IPS-NIHi7 (cell line): Measurements from ENCODE around the gene EDN1.
"Not testable (repeated sequence)": the region's sequence is repeated elsewhere in the genome, so short reads cannot be mapped to it uniquely, and the experiment has no call there.

Experiments used
- DNase-seq: peaks from one replicate; pipeline ENCODE4 v3.0.0; 2012; ENCODE audit warnings: mixed read lengths; ENCODE audit errors: extremely low spot score

Gene EDN1

DNA sequence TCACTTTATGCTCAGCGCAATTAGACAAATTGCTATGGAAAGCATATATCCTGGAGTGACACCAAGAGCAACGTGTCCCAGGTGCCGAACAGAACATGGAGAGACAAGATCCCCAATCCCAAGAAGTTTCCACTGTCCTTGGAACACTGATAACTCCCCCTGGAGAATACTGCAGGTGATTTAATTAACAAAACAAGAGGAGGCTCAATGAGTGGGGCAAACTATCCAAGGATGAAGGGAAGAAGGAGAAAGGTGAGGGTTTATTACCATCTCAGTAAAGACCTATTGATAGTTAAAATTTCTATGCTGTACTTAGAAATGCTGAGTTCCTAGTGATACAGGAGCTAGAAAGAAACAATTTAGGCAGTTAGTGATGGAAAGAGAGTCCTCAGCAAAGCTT, 35.7 kb downstream of the EDN1 start:
- no peak for DNase-seq

DNA sequence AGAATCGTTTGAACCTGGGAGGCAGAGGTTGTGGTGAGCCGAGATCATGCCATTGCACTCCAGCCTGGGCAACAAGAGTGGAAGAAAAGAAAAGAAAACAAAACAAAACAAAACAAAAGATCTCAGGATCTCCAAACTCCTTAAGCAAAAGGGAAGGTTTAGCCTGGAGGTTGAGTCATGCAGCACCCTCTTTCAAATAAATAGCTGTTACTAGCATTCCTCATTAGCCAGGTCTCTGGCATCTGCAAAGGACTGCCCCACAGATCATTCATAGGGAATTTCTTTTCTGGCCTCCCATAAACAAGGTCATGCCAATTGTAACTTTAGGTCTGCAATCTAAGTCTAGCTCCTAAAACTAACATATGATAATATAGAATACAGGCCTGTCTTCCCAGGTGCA, 37.2 kb downstream of the EDN1 start:
- DNase-seq = no peak

DNA sequence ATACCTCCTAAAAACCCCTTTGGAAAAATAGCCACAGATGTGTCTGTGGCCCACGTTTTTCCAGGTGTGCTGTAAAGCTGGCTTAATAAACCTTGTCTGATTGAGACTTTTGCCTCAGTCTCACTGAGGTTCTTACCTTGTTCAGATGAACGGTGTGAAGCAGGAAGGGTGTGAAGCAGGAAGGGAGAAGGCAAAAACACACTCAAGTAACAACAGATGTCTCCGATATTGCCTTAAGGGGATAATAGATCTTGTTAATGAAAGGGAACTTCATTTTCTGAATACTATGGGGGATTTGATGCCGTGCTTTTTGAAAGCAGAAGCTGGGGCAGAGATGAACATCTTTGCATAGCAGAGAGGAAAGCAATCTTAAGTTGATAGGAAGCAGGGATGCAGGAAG, 37.8 kb downstream of the EDN1 start:
- no peak for DNase-seq

DNA sequence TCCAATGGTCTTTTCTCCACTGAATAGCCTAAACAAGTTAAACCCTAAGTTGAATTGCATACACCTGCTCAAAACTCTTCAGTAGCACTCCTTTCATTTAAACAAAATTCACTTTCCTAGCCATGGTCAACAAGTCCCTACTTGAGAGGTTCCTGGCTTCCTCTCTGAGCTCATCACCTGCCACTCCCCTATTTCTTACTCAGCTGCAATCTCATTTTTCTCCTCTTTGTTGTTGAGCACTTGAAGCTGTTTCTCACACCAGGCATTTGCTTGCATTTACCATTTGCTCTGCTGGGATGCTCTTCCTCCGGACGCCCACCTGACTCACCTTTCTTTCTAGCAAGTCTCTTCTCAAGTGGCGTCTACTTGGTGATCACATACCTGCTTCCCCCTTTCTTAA, 38.5 kb downstream of the EDN1 start:
- DNase-seq = no peak

DNA sequence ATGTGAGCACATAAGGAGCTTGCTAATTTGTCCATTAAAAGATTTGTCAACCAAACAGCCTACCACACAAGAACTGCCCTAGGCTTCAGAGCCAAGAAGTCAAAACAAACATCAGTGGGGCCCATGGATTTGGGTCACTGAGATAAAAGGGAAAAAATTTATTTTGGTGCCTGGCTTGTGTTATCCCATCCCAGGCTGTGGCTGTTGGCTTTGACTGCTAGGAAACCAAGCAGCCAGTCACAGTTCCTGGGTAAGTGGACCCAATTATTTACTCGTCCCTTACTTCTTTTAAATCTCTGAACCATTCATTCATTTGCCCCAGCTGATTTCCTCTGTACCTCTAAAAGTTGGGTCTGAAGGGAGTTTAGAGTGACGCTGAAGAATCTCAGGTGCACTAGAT, 41.3 kb downstream of the EDN1 start:
- DNase-seq = no peak

DNA sequence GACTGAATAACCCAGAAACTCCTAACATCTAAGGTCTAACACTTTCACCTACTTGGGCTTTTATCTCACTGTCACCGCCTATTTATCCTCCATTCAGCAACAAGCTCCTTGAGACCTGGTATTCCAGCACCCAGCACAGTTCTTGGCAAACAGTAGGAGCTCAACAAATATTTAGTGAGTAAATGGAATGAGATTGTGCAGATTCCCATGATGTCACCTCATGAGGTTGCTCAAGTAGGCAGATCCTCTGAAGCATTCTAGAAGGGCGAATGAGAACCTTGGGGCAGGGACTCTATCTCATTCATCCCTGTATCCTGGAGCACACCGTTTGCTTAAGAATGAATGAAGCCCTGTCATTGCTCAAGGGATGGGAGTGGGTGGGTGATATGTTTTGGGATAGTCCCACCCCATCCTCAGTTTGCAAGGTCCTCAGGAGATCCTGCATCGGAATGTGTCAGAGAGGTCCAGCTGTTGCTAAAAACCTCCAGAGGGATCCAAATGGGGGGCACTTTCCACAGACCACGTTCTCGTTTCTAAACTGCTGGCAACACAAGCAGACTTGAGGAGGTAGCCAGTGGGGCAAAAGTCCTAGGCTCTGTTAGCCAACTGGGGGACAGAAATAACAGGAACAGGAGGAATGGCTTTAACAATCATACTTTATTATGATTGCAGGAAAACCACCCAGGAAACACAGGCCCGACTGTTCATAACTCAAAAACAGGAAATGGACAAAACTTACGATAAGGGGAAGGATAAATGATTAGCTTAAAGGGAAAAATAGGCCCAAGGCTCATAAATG, 42.0 kb downstream of the EDN1 start:
- DNase-seq = no peak

DNA sequence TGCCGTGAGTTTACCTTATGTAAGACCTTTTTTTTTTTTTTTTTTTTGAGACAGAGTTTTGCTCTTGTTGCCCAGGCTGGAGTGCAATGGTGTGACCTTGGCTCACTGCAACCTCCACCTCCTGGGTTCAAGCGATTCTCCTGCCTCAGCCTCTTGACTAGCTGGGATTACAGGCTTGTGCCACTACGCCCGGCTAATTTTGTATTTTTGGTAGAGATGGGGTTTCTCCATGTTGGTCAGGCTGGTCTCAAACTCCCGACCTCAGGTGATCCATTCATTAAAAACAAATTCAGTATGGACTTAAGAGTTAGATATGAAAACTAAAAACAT, 42.6 kb downstream of the EDN1 start:
- DNase-seq = not testable (repeated sequence)

DNA sequence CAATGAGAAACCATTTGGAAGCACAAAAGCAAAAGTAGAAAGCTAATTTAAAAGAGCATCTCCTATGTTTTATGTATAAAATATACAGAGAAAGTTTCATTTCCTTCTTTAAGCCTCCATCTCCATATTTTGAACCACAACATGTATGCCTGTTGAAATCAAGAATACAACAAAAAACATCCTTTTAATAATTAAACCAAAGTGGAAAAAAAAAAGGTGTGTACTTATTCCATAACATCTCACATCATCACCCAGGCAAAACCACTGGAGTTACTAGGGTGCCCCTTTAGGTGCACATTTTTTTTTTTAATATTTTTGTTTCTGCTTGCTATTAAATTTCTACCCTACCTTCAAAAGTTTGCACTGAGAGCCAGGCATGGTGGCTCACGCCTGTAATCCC, 43.0 kb downstream of the EDN1 start:
- no peak for DNase-seq

DNA sequence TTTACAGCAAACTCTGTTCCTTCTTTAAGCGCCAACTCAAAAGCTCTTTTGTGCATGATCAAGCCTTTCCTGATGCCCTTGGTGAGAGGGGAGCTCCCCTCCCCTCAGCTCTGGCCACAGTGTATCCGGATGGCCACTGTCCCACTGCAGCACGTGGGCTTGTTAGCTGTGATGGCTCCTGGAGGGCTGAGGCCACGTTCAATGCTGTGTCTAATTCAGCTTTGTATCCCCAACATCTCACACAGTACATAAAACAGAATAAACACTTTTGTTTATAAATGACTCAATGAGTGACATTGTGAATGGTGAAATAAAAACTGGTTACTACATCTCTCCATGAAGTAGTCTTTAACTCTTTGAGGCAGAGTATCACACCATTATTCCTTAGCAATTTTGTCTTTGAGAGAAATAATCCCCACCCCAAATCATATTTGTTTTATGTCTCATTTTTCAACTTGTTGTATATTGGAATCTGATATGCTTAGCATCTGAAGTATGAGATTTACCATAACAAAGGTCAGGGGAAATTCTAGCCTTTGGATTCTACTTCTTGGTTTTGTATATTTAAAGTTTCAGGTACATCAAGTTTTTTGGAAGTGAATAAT, 44.5 kb downstream of the EDN1 start:
- DNase-seq = no peak

DNA sequence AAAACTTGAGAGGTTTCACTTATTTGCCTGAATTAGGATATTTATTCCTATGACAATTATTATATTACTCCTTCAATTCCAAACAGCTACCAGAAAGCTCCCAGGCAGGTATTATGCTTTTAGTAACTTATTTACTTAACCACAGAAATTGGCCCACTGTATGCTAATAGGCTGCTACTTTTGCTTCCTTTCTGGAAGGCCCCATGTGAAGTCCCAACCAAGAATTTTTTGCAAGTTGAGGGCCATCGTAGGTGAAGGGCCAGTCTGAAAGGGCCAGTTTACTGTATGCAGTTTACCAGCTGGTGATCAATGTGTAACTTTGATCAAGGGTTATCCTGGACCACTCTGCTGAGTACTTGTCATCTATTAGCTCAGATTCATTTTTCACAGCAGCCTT, 45.0 kb downstream of the EDN1 start:
- no peak for DNase-seq

DNA sequence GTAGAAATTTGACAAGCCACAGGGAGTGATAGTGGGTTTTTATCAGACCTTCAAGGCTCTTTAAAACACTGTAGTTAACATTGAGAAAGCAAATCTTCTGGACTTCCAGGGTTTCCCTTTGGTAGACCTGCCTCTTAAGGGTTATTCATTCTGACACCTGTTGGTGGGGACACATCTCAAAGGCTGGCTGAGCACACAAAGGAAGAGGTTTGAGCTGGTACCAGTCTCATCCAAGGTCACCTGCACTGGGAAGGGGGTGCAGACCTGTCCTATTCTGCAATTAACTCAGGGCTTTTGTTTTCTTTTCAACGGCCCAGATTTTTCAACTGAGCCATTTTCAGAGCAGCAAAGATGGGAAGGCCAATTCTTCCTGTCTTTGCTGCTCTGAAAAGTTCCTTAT, 45.6 kb downstream of the EDN1 start:
- no peak for DNase-seq

DNA sequence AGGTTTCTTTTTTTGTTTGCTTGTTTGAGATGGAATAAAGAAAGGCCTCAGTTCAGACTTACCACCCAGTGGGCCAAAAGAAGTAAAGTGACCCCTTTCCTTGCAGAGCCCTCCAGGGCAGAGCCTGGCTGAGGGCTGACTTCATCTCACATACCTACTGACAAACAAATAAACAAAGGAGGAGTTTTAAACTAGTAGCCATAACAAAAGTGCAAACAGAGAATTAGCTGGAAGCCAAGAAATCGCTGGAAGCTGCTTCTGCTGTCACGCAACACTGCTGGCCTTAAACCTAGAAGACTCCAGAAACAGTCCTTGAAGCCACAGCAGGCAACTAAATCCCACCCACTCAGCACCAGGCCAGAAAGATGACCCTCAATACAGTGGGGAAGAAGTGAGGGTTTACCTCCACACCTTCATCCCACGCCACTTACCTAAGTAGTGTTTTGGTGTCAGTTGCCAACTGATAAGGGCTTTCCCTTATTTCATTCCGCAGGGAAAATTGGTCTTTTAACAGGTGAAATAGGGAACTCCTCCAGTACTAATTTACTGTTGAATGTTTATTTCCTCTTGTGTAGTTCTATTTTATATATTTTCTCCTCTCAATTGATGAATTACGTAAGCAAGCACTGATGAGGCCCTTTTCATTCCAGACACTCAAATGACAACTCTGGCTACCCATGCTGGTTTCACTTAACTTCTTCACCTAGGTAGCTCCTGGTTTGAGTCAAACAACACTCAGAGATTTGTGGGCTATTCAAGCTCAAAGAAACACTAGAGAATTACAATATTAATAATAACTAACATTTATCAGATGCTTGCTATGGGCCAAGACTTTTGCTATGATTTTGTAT, 46.2 kb downstream of the EDN1 start:
- DNase-seq = peak; percentile 27

DNA sequence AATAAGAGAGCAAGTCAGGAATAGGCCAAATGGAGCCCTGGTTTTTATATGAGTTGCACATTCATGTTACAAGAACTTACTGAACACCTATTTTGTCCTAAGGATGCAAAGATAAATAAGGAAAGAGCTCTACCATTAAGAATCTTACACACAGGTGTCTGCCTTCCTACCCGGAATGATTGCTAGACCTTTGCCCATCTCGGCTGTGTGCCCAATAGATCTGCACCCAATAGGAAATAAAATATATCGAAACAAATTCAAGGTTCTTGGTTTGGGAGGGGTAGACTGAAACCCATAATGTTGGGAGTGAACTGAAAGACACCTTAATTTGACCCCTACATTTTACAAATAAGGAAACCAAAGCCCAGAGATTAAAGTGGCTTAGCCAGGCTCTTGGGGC, 48.9 kb downstream of the EDN1 start:
- no peak for DNase-seq

DNA sequence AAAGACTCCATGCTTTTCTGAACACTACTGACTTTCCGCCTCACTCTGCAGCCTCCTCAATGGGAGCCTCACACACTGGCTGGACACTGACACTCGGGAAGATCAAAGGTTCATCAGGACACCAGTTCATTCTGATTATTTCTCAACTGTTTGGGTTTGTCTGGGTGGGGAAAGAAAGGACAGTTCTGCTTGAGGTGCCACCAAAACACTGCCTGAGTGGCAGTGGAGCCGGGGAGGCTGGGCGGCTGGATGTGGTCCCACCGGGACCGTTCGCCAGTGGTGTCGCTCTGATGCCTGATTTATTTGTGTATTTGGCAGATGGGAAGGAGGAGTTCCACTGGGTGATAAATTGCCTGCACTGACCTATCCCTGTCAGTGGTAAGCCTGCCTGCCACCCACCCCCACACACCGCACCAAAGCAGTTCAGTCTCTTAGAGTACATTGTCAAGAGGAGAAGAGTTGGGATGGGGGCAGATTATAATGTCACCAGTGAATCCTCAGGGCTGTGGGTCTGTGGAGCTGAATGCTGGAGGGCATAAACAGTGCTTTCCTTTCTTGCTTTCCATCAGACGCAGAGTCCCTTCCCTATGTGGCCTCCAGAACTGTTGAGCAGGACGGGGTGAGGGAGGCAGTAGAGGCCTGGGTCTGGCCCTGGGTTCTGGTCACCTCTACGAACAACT, 49.8 kb downstream of the EDN1 start:
- no peak for DNase-seq

DNA sequence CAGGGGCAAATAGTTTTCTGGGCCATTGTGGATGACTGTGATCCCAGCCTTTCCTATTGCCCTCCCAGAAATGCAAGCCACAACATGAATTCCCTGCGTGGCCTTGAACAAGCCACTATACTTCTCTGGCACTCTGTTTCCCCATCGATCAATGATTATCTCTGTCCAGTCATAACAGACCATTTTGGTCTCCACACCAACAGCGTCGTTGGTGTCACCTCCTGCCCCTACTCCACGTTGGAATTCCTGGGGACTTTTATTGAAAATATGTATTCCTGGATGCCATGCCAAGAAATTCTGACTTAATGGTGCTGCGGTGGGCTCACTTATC, 50.3 kb downstream of the EDN1 start:
- no peak for DNase-seq

DNA sequence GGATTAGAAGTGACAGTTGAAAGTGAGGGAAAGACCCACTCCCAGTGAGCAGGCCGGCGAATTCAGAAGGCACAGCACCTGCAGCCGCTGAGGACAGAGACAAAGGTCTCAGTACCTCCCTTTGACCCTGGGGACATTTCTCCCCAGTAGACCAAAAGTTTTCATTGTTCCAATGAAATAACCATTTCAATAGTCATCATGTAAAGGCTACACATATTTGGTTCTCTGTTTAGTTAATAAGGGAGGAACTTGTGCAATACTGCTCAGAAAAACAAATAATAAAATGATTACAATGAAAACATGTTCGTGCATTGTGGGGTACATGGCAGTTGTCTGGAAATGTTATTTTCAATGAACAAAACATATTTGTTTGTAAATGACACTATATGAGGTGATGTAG, 52.5 kb downstream of the EDN1 start:
- DNase-seq = no peak

DNA sequence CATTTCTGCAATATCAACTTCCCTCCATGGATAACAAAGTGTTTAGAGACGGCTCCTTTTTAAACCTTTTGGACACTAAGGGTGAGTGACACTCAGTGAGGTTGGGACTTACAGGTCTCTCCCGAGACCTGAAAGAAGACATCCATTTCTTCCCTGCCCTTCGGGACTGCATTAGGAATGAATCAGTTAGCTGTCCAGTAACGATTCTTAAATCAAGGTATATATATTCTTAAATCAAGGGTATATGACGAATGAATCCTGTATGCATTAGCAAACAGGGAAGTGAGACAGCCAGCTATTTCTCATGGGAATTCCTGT, 52.9 kb downstream of the EDN1 start:
- no peak for DNase-seq

DNA sequence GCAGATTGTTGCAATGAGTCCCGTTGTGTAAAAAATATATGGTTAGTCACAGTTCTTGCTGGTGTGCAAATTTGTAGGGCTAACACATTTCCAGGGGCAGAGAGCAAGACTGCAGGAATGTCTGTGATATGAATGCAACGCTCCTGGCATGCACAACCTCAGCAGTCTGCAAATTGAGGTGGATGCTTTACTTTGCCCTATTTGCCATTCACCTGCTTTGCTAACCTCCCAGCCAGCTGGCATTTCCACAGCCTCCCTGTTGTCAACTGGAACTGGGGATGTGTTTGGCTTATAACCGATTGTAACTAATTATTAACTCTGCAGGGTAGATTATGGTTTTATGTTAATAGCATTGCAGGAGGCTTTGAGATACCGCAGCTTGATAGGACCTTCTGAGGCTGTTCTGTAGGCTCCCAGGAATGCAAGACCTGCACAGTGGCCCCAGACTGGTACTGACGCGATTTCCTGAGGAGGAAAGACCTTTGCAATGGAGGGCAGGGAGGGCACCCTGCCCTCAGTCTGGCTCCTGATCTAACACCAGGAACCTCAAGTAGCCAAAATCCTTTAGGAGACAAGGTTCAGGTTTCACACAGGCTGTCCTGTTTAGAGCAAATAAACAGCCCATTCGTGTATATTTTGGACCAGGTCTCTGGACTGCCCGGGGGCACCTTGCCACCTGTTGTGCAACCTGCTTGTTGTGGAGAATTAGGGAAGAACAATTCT, 53.4 kb downstream of the EDN1 start:
- DNase-seq = no peak

DNA sequence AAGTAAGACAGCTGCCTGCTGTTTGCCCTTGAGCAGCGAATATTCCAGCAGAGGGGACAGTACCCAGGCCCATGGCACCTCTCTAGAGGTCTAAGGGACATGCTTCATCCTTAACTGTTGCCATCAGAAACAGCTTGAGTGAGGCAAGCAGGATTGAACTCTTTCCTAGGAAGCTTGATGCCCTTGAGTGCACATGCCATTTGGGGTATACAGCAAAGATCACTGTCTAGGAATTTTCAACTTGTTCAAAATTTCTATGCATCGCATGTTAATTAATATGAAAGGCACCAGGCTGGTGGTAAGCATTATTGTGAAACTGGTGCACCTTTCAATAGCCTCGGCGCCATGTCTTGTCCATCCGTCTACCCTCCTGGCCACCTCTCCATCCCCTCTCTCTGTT, 54.1 kb downstream of the EDN1 start:
- no peak for DNase-seq

DNA sequence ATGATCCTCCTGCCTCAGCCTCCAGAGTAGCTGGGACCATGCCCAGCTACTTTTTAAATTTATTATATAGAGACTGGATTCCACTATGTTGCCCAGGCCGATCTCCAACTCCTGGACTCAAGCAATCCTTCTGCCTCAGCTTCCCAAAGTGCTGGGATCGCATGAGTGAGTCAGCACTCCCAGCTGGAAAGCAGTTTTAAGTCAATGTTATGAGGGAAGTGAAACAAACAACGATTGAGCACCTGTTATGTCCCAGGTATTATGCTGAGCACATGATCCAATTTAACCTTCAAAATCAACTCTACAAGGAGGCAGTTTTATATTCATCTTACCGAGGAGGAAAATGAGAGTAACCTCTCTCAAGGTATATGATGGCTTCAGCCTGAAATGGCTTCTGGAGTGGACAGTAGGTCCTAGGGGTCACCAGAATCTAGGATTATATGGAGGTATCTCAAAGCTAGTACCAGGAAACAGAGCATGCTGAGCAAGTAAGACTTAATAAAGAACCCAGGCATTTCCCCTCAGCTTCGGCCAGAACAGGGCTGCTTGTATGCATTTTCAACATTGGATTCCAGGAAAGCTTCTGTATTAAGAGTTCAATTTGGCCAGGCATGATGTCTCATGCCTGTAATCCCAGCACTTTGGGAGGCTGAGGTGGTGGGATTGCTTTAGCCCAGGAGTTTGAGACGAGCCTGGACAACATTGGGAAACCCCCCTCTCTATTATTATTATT, 55.0 kb downstream of the EDN1 start:
- DNase-seq = no peak

DNA sequence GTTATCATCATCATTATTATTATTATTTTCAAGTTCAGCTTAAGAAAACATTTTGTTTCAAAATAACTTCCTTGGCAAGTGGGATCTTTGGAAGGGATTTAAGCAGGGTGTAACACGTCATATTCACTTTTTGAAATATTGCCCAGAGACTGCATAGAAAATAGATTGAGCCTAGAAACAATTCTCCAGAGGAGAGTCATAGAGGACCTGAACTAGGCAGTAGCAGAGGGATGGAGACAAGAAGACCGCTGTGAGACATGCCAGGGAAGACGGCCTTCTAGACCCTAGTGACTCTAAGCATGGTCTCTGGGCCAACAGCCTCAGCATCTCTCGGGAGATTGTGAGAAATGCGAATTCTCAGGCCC, 55.5 kb downstream of the EDN1 start:
- no peak for DNase-seq
